Mesangial cell (primary cell): ENCODE measurements around the gene POTEB2. TPM values are rescaled to one million over a fixed set of nuclear protein-coding genes. Genes with fewer than 3 reads are reported as not detected.

Source experiments
- total RNA-seq: library from RNA; depleted of rRNA; stranded (reverse); fragments of >200 nt; gene quantifications from 2 replicates; pipeline ENCODE4 v1.2.3, GENCODE V29; 2015

The POTEB2 gene
- not detected in 2 replicates for total RNA-seq

GRCh38 chr15:20866214-20866613, at the start of gene POTEB2:
Gene POTEB2, minus strand, starts transcription at chr15:20866314. Its CDS starts 33 bp downstream, at chr15:20866281.

